ENCODE data around the gene MLNR.

The MLNR gene

DNA sequence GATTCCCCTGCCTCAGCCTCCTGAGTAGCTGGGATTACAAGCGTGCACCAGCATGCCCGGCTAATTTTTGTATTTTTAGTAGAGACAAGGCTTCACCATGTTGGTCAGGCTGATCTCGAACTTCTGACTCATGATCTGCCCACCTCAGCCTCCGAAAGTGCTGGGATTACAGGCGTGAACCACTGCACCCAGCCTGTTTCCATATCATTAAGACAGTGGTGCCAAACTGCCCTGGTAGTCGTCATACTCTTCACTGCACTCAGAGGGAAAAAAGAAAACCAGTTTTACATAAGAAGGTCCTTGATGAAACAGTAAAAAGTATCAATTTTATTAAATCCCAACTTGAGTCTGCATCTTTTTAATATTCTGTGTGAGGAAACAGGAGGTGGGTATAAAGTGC, 42.5 kb downstream of the MLNR start:
- in situ Hi-C loops (cut with MboI; ENCODE audit: low pct_unique_long_range_greater_than_20kb, low sequenced_read_pairs, unreplicated experiment): no loop called here
- DNase-seq (ENCODE audit: low spot score): no peak
- TF ChIP-seq, protein P1, sequence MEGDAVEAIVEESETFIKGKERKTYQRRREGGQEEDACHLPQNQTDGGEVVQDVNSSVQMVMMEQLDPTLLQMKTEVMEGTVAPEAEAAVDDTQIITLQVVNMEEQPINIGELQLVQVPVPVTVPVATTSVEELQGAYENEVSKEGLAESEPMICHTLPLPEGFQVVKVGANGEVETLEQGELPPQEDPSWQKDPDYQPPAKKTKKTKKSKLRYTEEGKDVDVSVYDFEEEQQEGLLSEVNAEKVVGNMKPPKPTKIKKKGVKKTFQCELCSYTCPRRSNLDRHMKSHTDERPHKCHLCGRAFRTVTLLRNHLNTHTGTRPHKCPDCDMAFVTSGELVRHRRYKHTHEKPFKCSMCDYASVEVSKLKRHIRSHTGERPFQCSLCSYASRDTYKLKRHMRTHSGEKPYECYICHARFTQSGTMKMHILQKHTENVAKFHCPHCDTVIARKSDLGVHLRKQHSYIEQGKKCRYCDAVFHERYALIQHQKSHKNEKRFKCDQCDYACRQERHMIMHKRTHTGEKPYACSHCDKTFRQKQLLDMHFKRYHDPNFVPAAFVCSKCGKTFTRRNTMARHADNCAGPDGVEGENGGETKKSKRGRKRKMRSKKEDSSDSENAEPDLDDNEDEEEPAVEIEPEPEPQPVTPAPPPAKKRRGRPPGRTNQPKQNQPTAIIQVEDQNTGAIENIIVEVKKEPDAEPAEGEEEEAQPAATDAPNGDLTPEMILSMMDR (IDR thresholded peaks at IDR 0.05; ENCODE audit: extremely low read depth, insufficient read depth, missing control alignments): no peak

GRCh38 chr13:49265822-49266221, 45.7 kb downstream of the MLNR start:
- in situ Hi-C loops (cut with MboI; ENCODE audit: low pct_unique_long_range_greater_than_20kb, low sequenced_read_pairs, unreplicated experiment): no loop called here
- no peak for DNase-seq (ENCODE audit: low spot score)

DNA sequence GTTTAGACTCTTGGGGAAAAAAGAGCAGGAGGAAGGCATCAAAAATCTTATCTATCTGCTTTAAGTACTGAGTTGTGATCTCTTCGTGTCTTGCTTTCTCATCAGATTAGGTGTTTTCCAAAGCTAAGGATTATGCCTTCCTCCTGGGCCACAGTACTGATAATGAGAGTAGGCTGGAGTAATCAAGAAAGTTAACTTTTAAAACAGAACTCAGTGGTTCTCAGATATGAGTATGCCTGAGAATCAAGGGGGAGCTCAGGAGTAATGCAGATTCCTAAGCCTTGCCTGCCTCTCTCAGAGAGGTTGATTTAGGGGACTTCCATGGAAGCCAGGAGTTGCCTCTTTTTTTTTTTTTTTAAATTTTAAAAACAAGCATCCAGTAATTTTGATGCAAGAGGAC, 51.1 kb downstream of the MLNR start:
- no peak for DNase-seq (ENCODE audit: low spot score)
- TF ChIP-seq, protein P1 (IDR thresholded peaks at IDR 0.05; ENCODE audit: extremely low read depth, insufficient read depth, missing control alignments): no peak
- in situ Hi-C loops (cut with MboI; ENCODE audit: low pct_unique_long_range_greater_than_20kb, low sequenced_read_pairs, unreplicated experiment): no loop called here

More at GRCh38 chr13:49265822-49266221, 45.7 kb downstream of the MLNR start:
- TF ChIP-seq, protein P1 (IDR thresholded peaks at IDR 0.05; ENCODE audit: extremely low read depth, insufficient read depth, missing control alignments): no peak
